ENCODE measurements around the gene TRIM26. TPM values are rescaled to one million over a fixed set of nuclear protein-coding genes. Genes with fewer than 3 reads are reported as not detected.

The TRIM26 gene
- total and polyA plus RNA-seq, 2 experiments from 2014 or later = 27.2 to 37.2 TPM

DNA sequence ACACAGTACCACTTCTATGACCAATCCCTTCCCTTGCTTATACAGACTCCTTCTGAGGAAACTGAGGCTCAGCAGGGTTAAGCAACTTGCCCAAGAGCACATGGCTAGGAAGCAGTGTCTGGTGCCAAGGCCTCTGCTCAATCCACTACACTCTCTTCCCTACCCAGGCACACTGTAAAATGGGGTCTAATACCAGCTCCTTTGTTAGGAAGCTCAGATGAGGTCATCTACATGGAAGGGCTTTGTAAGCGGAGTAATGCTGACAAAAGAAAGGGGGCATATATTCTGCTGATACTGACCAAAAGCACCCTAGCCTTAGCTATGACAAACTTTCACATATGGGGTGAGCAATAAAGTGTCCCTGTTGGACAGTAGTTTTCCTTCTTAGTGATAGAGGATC is 9.1 kb downstream of the TRIM26 start:
- H3K27ac ChIP-seq = no peak overlapping the region
- no peaks in the 10 kb centered on the region for H3K36me3 ChIP-seq (replicated peaks; ENCODE audit: insufficient read depth, low read depth)
- peaks cover 26% of the 10 kb centered on the region for H3K4me1 ChIP-seq (ENCODE audit: insufficient read depth)
- H4K20me1 ChIP-seq (ENCODE audit: insufficient read depth, poor library complexity, severe bottlenecking) = peaks cover 53% of the 10 kb centered on the region
- H3K4me2 ChIP-seq = no peak overlapping the region
- H3K9me2 ChIP-seq (replicated peaks; ENCODE audit: insufficient read depth) = no peaks in the 10 kb centered on the region
- WGBS (ENCODE audit: low lambda C conversion rate, missing lambda C conversion rate) = 100% methylated on average over 1 of the region's 1 CpG
- TF ChIP-seq EZH2phosphoT487 (IDR thresholded peaks at IDR 0.05; ENCODE audit: low read depth, severe bottlenecking, unreplicated experiment) = no peak
- TF ChIP-seq, protein P1, sequence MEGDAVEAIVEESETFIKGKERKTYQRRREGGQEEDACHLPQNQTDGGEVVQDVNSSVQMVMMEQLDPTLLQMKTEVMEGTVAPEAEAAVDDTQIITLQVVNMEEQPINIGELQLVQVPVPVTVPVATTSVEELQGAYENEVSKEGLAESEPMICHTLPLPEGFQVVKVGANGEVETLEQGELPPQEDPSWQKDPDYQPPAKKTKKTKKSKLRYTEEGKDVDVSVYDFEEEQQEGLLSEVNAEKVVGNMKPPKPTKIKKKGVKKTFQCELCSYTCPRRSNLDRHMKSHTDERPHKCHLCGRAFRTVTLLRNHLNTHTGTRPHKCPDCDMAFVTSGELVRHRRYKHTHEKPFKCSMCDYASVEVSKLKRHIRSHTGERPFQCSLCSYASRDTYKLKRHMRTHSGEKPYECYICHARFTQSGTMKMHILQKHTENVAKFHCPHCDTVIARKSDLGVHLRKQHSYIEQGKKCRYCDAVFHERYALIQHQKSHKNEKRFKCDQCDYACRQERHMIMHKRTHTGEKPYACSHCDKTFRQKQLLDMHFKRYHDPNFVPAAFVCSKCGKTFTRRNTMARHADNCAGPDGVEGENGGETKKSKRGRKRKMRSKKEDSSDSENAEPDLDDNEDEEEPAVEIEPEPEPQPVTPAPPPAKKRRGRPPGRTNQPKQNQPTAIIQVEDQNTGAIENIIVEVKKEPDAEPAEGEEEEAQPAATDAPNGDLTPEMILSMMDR (IDR thresholded peaks at IDR 0.05; ENCODE audit: poor library complexity) = no peak
- TF ChIP-seq EZH2 (IDR thresholded peaks at IDR 0.05; ENCODE audit: borderline replicate concordance) = no peak
- H3K27me3 ChIP-seq = no peaks in the 10 kb centered on the region
- H3K9me3 ChIP-seq (ENCODE audit: low read depth) = no peaks in the 10 kb centered on the region
- no peak for DNase-seq (ENCODE audit: low spot score)
- no peak overlapping the region for H2AFZ ChIP-seq
- no peak overlapping the region for H3K4me3 ChIP-seq
- H3K79me2 ChIP-seq = peaks cover 81% of the 10 kb centered on the region

DNA sequence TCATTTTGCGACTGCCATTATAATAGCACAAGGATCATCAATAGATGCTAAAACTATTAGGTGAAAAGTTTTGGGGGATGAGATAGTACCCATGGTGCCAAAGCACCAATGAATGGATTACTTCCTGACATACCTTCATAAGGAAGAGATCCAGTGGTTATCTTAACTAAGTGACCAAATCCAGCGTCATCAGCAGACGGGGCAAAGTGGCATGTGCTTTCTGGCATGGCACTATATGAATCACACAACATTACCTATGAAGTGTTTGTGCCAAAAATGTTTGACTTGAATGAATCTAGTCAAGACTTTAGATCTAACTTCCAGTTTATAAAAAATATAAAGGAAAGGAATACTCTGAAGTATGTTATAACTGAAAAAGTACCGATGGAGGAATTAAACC is 10.8 kb downstream of the TRIM26 start:
- Histone ChIP-seq H3K4me2 (no peak overlapping the region), H3K4me3 (no peak overlapping the region), H3K4me1 (ENCODE audit: insufficient read depth) (peaks cover 15% of the 10 kb centered on the region), H3K27me3 (no peaks in the 10 kb centered on the region), H4K20me1 (ENCODE audit: insufficient read depth, poor library complexity, severe bottlenecking) (peaks cover 45% of the 10 kb centered on the region), H2AFZ (no peak overlapping the region), H3K27ac (peak overlapping the region; percentile 14), H3K36me3 (replicated peaks; ENCODE audit: insufficient read depth, low read depth) (no peaks in the 10 kb centered on the region), H3K79me2 (peaks cover 66% of the 10 kb centered on the region), H3K9me2 (replicated peaks; ENCODE audit: insufficient read depth) (no peaks in the 10 kb centered on the region), H3K9me3 (ENCODE audit: low read depth) (no peaks in the 10 kb centered on the region)
- TF ChIP-seq, protein P1 (IDR thresholded peaks at IDR 0.05; ENCODE audit: poor library complexity) = no peak
- no peak for TF ChIP-seq EZH2 (IDR thresholded peaks at IDR 0.05; ENCODE audit: borderline replicate concordance)
- no peak for TF ChIP-seq EZH2phosphoT487 (IDR thresholded peaks at IDR 0.05; ENCODE audit: low read depth, severe bottlenecking, unreplicated experiment)
- WGBS (ENCODE audit: low lambda C conversion rate, missing lambda C conversion rate) = 94% methylated on average over 4 of the region's 4 CpGs
- no peak for DNase-seq (ENCODE audit: low spot score)

DNA sequence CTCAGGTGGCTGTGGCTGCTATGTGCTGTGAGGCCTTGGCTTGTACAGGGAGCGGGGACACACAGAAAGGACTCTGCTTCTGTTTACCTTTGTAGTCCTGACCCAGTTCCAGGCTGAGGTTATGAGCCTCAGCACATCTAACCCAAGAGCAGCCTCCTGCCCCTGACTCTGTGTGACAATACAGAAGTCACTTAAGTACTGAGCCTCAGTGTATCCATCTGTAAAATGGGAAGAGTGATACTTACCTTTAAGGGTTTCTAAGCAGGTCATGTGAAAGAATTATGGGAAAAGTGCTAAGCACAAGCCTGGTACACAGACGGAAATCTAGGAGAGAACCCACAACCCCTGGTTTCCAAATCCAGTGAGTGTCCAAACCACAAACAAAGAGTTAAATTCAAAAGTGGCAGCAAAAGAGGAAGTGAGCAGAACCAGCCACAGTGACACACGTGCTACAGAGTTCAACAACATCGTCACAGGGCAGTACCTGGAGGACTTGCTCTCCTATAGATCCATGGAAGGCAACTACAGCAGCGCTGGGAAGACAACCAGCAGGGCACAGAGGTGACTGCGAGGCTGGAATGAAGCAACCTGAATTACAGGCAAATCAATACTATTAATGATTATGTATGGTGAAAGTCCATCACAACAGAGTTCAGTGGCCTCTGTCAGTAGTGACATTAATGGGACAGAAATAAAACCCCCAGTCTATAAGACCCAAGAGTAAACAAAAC is 12.5 kb downstream of the TRIM26 start:
- Histone ChIP-seq H3K27ac (peak overlapping the region; percentile 26), H3K79me2 (peaks cover 56% of the 10 kb centered on the region), H3K4me3 (no peak overlapping the region), H4K20me1 (ENCODE audit: insufficient read depth, poor library complexity, severe bottlenecking) (peaks cover 33% of the 10 kb centered on the region), H3K27me3 (no peaks in the 10 kb centered on the region), H3K4me2 (no peak overlapping the region), H3K36me3 (replicated peaks; ENCODE audit: insufficient read depth, low read depth) (peaks cover 3% of the 10 kb centered on the region), H3K9me2 (replicated peaks; ENCODE audit: insufficient read depth) (no peaks in the 10 kb centered on the region), H3K4me1 (ENCODE audit: insufficient read depth) (peaks cover 6% of the 10 kb centered on the region), H2AFZ (no peak overlapping the region), H3K9me3 (ENCODE audit: low read depth) (no peaks in the 10 kb centered on the region)
- DNase-seq (ENCODE audit: low spot score) = no peak
- TF ChIP-seq EZH2 (IDR thresholded peaks at IDR 0.05; ENCODE audit: borderline replicate concordance) (no peak), EZH2phosphoT487 (IDR thresholded peaks at IDR 0.05; ENCODE audit: low read depth, severe bottlenecking, unreplicated experiment) (no peak)
- TF ChIP-seq, protein P1 (IDR thresholded peaks at IDR 0.05; ENCODE audit: poor library complexity) = no peak
- WGBS (ENCODE audit: low lambda C conversion rate, missing lambda C conversion rate) = 84% methylated on average over 6 of the region's 6 CpGs
